Ishikawa (cell line): ENCODE data around the gene NOX5.

Source experiments
- CEBPB ChIP-seq: IDR thresholded peaks from 2 replicates; pipeline ENCODE4 v1.6.1; 2012
- EP300 ChIP-seq: IDR thresholded peaks from 2 replicates; pipeline ENCODE4 v1.6.1; 2012; ENCODE audit warnings: borderline replicate concordance
- TAF1 ChIP-seq: IDR thresholded peaks from 2 replicates; pipeline ENCODE4 v1.6.1; 2012; ENCODE audit warnings: low read depth, mild to moderate bottlenecking

DNA sequence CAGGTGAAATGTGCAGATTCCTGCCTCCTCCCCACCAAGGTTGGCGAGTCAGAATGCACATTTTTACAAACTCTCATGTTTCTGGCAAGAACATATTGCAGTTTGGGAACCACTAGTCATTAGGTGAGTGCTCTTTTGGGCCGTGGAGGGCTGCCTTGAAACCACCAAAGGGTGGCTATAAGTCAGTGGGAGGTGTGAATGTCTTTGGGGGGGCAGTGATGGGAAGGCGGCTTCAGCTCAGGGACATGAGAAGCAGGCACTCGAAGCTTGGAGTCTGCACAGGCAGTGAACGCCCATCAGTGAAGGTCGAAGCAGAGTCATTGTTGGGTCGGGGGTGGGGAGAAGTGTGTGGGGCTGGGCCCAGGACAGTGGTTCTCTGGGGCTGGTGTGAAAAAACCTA is 1.1 kb downstream of the NOX5 start:
- TF ChIP-seq CEBPB (no peak), EP300 (no peak), TAF1 (no peak)
